ENCODE data around the gene NOX3. TPM values are rescaled to one million over a fixed set of nuclear protein-coding genes. Genes with fewer than 3 reads are reported as not detected.

Gene NOX3
- total RNA-seq, 1 donor from 2014 or later = not detected

DNA sequence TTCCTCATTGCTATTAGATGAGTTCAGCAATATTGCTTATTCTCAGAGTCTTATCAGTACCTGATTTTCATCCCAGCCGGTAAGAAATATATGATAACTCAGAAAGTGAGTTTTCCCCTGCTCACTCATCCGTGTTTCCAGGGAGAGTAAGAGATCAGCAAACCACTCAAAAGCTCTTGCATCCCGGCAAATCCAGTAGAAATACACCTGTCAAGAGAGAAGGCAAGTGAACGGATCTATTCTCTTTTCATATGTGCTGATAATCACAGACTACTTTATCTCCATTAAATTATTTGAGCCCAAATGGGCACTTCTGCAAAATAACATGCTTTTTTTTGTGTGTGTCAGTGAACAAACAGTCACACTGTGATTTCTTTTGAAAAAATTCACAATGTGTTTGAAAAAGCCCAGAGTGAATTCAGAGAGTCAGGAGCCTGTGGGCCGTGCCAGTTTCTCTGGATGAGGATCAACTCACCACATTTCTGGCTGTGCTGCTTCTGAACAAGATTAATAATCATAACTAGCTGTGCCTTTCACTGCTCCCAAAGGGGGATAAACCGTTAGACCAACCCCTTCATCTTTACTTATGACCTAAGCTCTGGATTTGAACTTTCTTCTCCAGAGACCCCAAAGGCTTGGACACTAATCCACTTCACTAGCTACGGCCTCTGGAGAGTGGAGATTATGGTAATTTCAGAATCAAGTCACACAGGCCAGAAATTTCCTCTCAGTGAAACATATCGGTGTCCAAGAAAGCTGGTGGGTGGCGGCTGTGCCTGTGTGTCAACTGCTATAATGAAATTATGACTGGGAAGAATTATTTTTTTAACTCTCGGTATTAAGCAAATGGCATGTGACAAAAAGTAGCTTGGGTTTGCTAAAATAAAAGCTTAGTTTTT lies 44.2 kb downstream of the NOX3 start:
- intact Hi-C loops (cut with DNase I) = no loop called here
- ATAC-seq (ENCODE audit: poor library complexity) (no peak), DNase-seq (no peak)

DNA sequence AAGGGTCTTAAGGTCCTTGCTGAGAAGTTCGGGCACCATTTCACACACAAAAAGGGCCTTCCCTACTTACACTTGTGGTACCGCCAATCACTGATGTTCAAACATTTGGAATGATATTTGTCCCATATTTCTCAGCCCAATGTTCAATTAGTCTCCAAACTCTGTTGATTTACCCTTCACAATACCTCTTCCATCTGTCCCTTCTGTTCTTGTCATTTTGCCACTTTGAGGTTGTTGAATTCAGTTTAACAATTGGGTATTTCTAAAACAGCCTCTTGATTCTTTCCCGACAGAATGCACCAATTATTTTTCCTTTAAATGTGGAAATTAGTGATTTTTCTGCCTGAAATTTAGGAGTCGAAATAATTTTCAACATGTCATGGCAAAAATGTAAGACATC lies 46.2 kb downstream of the NOX3 start:
- ATAC-seq (ENCODE audit: poor library complexity) (no peak), DNase-seq (no peak)
- intact Hi-C loops (cut with DNase I) = no loop called here

DNA sequence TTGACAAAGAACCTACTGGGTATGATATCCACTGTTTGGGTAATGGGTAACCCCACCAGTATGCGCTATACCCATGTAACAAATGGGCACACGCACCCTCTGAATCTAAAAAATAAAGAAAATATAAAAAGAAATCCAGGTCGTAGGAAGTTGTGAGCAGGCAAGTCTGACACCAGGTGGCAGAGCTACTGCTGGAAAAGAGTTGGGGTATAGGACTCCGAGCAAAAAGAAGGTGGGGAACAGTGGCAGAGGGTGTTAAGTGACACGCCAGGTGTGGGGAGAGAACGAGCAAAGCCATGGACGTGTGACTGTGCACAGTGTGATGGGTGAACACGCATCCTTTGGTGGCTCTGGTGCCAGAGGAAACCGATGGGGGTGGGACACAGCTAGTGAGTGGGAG lies 46.7 kb downstream of the NOX3 start:
- ATAC-seq (ENCODE audit: poor library complexity) (no peak), DNase-seq (no peak)
- intact Hi-C loops (cut with DNase I) = no loop called here

DNA sequence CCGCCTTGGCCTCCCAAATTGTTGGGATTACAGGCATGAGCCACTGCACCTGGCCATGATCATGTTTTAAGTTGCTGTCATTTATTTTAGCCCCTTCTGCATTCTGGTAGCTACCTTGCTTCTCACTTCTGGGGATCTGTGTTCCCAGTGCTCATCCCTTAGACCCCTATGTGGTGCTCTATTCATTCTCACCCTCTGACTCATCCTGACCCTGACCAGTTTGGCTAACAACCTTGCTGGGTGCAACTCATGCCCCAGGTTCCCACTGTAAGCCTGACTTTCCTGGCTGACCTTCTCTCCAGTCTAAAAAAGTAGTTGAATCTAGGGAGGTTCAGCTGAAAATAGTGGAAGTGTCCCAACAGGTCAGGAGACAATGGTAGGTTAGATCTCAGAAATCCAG lies 47.4 kb downstream of the NOX3 start:
- intact Hi-C loops (cut with DNase I) = no loop called here
- ATAC-seq (ENCODE audit: poor library complexity) (no peak), DNase-seq (no peak)

- intact Hi-C loops (cut with DNase I) = no loop called here
- ATAC-seq (ENCODE audit: poor library complexity) = no peak
- DNase-seq = no peak
Observed at GRCh38 chr6:155406801-155407200, 48.8 kb downstream of the NOX3 start.

DNA sequence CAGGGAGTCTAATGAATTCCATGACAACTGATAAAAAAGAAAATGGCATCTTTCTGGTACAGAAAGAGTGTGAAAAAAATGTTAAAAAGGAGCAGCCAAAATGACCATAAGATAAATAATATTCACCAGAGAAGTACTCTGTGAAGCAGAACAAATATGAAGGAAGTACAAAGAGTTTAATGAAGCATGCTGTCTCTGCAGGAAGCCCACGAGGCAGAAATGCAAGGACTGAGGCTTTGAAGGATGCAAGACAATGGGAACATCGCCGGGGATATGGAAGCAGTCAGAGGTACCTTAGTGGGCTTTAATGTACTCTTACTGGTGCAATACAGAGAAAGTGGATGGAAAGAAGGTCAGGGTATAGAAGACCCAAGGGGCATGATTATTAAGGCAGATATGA lies 50.7 kb downstream of the NOX3 start:
- ATAC-seq (ENCODE audit: poor library complexity) = no peak
- intact Hi-C loops (cut with DNase I) = no loop called here

GRCh38 chr6:155402656-155403304 lies 52.9 kb downstream of the NOX3 start:
- intact Hi-C loops (cut with DNase I) = no loop called here
- ATAC-seq (ENCODE audit: poor library complexity) (no peak), DNase-seq (no peak)

More for the DNA sequence above, 50.7 kb downstream of the NOX3 start:
- DNase-seq = no peak

DNA sequence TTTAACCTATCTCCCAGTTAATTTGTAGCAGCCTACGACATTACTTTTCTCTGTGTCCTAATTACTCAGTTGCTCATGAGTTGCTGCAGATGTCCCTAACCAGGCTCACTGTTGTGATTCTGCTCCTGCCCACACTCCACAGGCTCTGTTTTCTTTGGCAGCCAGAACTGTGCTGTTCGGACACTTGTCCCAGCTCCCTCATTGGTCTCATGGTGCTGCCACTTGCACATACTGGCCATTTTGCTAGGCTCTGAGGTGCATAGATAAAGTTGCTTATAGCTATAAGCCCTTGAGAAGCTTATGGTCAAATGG lies 55.0 kb downstream of the NOX3 start:
- intact Hi-C loops (cut with DNase I) = no loop called here
- no peak for ATAC-seq (ENCODE audit: poor library complexity)
- no peak for DNase-seq

GRCh38 chr6:155399745-155400653 lies 55.6 kb downstream of the NOX3 start:
- ATAC-seq (ENCODE audit: poor library complexity) (no peak), DNase-seq (no peak)
- intact Hi-C loops (cut with DNase I) = no loop called here

DNA sequence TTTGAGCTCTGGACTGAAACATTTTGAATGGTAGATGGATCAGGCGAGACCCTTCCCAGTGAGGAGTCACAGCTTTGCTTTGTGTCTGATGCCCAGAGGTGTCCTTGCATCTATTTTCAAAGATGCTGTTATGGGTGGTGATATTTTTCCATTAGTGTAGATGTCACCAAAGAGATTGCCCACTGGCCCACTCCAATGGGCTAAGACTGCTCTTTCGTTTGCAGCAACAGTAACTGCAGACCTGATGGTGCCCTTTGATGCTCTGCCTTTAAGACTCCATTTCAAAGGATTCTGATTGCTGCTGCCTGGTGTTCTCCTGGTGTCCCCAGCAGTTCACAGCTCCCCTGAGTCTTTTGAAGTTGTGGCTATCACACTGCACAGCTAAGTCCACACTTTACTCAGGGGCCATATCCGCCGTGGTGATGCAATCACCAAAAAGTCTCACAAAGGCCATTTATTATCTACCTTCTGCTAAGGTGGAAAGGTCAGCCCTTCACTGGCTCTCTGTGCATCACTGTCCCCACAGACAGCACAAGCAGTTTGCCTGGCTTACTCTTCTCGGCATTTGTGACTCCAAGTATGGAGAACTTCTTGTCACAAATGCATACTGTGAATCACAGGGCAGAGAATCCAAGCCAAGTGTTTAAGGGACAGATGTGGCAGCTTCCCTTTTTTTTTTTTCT lies 56.4 kb downstream of the NOX3 start:
- intact Hi-C loops (cut with DNase I) = no loop called here
- no peak for ATAC-seq (ENCODE audit: poor library complexity)

DNA sequence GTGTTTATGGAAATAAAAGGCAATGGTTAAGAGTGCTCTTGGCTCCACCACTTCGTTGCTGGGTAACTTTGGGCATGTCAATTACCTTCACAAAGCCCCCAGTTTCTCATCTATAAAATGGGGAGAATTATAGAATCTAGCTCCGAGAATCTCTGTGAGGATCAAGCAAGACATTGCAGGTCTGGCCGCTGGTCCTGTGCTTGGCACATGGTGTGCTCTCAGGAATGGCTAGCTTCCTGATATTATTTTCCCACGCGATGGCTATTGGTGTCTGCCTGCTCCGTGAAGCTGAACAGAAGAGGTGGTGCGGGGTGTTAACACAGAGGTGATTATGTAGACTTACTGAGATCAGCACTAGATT lies 57.0 kb downstream of the NOX3 start:
- intact Hi-C loops (cut with DNase I) = no loop called here
- ATAC-seq (ENCODE audit: poor library complexity) = no peak
- DNase-seq = no peak

More for the DNA sequence above, 56.4 kb downstream of the NOX3 start:
- DNase-seq = no peak

GRCh38 chr6:155398221-155398620 lies 57.4 kb downstream of the NOX3 start:
- ATAC-seq (ENCODE audit: poor library complexity) (no peak), DNase-seq (no peak)
- intact Hi-C loops (cut with DNase I) = no loop called here

- no peak for DNase-seq
- ATAC-seq (ENCODE audit: poor library complexity) = no peak
- intact Hi-C loops (cut with DNase I) = no loop called here
Observed at GRCh38 chr6:155397172-155397705, 58.4 kb downstream of the NOX3 start.

- ATAC-seq (ENCODE audit: poor library complexity) (no peak), DNase-seq (no peak)
- intact Hi-C loops (cut with DNase I) = no loop called here
Observed at GRCh38 chr6:155396605-155397004, 59.0 kb downstream of the NOX3 start.

DNA sequence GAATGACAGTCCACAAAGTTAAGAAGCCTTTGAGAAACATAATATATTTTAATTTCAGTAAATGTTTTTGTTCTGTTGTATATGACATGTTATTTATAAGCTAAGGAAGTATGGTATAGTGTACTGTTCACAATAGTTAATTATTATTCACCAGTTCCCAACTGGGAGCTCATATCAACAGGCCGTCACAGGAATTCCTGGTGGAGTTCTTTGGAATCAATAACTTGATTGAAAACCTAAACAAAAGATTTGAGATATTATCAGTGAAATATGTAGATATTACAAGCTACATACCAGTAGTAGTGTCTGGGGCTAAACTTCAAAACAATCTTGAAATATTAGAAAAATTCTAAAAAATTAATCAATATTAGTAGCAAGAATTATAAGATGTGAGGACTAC lies 60.3 kb downstream of the NOX3 start:
- ATAC-seq (ENCODE audit: poor library complexity) (no peak), DNase-seq (no peak)
- intact Hi-C loops (cut with DNase I) = no loop called here

DNA sequence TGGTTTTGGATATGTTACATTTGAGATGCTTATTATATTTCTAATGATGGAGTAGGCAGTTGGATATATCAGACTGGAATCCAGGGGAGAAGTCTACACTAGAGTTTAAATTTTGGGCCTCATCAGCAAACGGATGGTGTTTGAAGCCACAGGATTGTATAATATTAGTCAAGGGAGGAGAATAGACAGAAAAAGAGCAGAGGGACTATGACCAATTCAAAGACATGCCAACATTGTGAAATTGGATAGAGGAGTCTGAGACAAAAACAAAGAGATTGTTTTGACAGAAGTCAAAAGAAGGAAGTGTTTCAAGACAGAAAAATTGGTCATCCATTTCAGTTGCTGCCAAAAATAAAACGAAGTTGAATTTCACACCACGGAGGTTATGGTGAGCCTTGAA lies 66.5 kb downstream of the NOX3 start:
- intact Hi-C loops (cut with DNase I) = no loop called here
- ATAC-seq (ENCODE audit: poor library complexity) = no peak

DNA sequence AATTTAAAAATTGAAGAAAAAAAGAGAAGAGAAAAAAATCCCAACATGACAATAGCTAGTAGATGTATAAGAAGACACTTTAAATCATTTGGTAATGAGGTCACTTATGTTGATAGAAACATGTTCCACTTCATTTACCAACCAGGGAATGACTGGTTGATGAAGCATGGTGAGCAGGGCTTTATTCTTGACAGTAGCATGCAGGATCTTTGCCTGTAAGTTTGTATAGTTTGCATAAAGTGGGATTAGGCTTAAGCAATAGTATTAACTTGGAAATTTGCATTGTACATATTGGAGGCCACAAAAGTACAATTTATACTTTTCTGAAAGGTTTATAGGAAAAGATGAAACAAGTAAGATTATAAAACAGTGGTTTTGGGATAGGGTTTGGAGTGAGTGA lies 67.0 kb downstream of the NOX3 start:
- intact Hi-C loops (cut with DNase I) = no loop called here
- DNase-seq (no peak), ATAC-seq (ENCODE audit: poor library complexity) (no peak)

More for the DNA sequence above, 66.5 kb downstream of the NOX3 start:
- no peak for DNase-seq

- ATAC-seq (ENCODE audit: poor library complexity) (no peak), DNase-seq (no peak)
- intact Hi-C loops (cut with DNase I) = no loop called here
Observed at GRCh38 chr6:155387481-155387880, 68.2 kb downstream of the NOX3 start.

All from Right ventricle myocardium superior (tissue), 1 donor.